AG04449 (cell line): Measurements from ENCODE around the gene ATG7.

Experiments used
- CTCF ChIA-PET: fragments of 350-600 bp; formaldehyde crosslinking; extraction: SDS; loops from one replicate; lab custom pipeline; 2021; ENCODE audit warnings: antibody characterized with exemption; lab: Yijun Ruan, JAX
- POLR2A ChIA-PET: fragments of 400-600, 350-600 bp; formaldehyde crosslinking; extraction: SDS; loops from one replicate; lab custom pipeline; 2020; ENCODE audit warnings: antibody characterized with exemption, inconsistent platforms; lab: Yijun Ruan, JAX
- DNase-seq: peaks from one replicate; pipeline ENCODE4 v3.0.0-alpha.2; 2010; ENCODE audit warnings: low read depth, low spot score
- H3K4me3 ChIP-seq: 2 replicates; pipeline ENCODE4 v1.5.1; 2011; ENCODE audit warnings: low read depth, mild to moderate bottlenecking, control low read depth, low read length
- TF ChIP-seq, protein P1 (sequence below): IDR thresholded peaks from one replicate; pipeline ENCODE4 v1.5.1; 2011; ENCODE audit warnings: mild to moderate bottlenecking, moderate library complexity, low read length, control low read depth, inconsistent platforms; ENCODE audit not compliant: insufficient read depth; ENCODE audit errors: missing control alignments

ATG7 gene

DNA sequence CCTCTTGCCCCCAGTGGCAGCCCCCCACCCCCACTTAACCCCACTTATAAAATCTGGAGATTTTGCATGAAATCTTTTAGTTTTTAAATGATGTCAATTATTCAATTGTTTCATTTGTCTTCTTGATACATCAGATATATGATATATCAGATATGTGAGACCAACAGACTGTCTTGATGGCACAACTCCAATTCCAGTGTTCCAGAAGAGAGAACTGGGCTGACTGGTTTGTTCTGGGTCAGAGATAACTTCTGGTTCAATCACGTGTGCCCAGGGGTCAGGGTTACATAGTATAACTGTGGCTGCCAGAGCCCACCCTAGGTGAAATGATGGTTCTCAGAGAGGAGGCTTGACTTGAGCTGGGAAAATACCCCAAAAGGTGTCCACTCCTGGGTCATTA is 32.4 kb upstream of the ATG7 start:
- H3K4me3 ChIP-seq, result no peak overlapping the region
- CTCF ChIA-PET, result interaction anchor here (1.0 to 2.2 kb wide), 5 partner anchors 47 to 179 kb away, joined by 3 to 9 read pairs (median 5); partner anchors contain the start of gene HRH1
- TF ChIP-seq, protein P1, sequence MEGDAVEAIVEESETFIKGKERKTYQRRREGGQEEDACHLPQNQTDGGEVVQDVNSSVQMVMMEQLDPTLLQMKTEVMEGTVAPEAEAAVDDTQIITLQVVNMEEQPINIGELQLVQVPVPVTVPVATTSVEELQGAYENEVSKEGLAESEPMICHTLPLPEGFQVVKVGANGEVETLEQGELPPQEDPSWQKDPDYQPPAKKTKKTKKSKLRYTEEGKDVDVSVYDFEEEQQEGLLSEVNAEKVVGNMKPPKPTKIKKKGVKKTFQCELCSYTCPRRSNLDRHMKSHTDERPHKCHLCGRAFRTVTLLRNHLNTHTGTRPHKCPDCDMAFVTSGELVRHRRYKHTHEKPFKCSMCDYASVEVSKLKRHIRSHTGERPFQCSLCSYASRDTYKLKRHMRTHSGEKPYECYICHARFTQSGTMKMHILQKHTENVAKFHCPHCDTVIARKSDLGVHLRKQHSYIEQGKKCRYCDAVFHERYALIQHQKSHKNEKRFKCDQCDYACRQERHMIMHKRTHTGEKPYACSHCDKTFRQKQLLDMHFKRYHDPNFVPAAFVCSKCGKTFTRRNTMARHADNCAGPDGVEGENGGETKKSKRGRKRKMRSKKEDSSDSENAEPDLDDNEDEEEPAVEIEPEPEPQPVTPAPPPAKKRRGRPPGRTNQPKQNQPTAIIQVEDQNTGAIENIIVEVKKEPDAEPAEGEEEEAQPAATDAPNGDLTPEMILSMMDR, result no peak
- DNase-seq, result no peak
- POLR2A ChIA-PET, result no interaction called here

DNA sequence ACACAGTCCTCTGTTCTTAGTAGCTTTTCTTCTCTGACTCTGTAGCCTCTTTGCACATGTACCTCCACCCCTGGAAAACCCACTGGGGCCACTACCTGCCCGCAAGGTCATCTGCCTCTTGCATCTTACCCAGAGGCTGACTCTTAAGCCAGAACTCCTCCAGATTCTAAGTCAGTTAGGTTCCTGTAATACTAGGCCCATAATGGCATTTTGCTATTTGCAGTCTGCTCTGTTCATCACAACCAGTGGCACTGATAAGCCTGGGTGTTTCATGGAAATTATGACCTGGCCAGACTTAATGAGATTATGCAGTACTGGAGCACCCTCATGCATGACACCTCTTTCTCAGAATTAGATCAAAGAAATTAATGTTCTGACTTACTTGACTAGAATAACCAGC is 31.7 kb upstream of the ATG7 start:
- POLR2A ChIA-PET, result no interaction called here
- CTCF ChIA-PET, result interaction anchor here (1.0 to 1.5 kb wide), 3 partner anchors 46 to 94 kb away, joined by 3 to 7 read pairs (median 4); no protein-coding TSS in a partner anchor
- TF ChIP-seq, protein P1, result no peak

DNA sequence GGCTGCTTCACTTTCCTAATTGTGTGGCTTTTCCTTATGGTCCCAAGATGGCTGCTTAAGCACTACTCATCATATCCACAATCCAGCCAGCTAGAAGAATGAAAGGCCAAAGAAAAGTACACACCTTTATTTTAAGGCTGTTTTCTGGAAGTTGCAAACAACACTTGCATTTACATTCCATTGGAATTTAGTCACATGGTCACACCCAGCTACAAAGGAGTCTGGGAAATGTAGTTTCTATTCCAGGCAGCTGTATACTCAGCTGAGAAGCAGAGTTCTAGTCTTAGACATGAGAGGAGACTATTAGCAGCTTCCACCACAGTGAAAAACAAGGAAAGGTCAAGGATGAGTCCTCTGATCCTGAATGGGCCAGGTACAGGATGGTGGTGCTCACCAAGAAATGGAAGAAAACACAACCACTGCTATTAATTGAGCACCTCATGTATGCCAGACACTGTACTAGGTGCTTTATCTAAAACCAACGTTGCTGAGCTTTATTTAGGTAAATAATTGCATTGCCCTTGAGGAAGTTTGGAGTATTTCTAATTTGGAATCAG is 28.0 kb upstream of the ATG7 start:
- DNase-seq, result no peak
- POLR2A ChIA-PET, result interaction anchor here (0.6 to 0.7 kb wide), 2 partner anchors 41 to 1576 kb away, joined by 3 read pairs; no protein-coding TSS in a partner anchor
- TF ChIP-seq, protein P1, result no peak
- CTCF ChIA-PET, result interaction anchor here (1.0 to 2.6 kb wide), 4 partner anchors 8 to 91 kb away, joined by 3 to 7 read pairs (median 4); no protein-coding TSS in a partner anchor
- H3K4me3 ChIP-seq, result no peak overlapping the region

More for the DNA sequence above, 31.7 kb upstream of the ATG7 start:
- DNase-seq, result no peak
- no peak overlapping the region for H3K4me3 ChIP-seq

DNA sequence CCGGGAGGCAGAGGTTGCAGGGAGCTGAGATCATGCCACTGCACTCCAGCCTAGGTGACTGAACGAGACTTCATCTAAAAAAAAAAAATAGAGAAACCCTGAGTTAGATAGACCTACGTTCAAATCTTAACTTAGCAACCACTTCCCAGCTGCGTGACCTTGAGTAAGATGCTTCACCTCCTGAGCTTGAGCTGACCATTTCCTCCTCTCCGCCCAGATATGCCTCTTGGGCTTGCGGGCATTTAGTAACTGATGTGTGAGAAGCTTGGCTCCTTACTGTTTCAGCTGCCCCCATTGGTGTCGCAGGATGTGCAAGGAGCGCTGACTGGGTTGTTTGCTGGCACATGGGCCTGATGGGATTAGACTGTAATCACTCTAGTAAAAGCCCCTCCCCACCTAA is 26.9 kb upstream of the ATG7 start:
- DNase-seq, result no peak
- POLR2A ChIA-PET, result no interaction called here
- no peak overlapping the region for H3K4me3 ChIP-seq
- TF ChIP-seq, protein P1, result no peak
- CTCF ChIA-PET, result interaction anchor here (1.0 to 2.6 kb wide), 2 partner anchors 9 to 90 kb away, joined by 3 to 7 read pairs; no protein-coding TSS in a partner anchor

DNA sequence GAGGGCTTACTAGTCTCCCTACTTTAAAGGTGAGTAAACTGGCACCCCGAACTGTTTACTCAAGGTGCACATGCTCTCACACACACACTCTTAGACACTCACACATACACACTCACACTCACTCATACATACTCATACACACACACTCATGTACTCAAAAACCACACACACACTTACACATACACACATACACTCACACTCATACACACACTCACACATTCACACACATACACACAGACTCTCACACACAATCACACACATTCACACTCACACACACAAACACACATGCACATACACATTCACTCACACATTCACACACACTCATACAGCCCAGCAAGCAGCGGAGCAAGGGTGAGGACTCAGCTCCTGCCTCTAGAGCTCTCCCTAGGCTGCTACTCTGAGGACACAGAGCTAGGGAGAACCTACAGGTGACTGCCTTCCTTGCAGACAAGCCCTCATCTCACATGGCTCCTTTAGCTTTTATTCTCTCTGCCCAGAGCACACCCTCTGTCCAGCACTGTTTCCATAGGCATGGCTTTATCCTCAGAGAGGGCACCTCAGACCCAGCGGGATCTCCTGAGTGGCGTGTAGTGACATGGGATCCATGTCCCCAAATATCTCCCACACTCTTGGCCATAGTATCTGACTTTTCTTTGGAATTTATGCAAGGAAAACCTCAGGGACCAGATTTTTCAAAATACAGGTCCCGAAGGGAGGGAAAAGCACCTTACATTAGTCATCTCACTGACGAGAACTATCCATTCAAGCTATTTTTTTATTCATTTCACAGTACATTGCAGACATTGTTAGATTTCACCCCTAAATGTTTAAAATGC is 26.2 kb upstream of the ATG7 start:
- ChIA-PET CTCF (interaction anchor here (1.3 to 2.6 kb wide), 2 partner anchors 10 to 89 kb away, joined by 6 to 7 read pairs; no protein-coding TSS in a partner anchor), POLR2A (no interaction called here)
- DNase-seq, result no peak
- TF ChIP-seq, protein P1, result no peak
- H3K4me3 ChIP-seq, result no peak overlapping the region

DNA sequence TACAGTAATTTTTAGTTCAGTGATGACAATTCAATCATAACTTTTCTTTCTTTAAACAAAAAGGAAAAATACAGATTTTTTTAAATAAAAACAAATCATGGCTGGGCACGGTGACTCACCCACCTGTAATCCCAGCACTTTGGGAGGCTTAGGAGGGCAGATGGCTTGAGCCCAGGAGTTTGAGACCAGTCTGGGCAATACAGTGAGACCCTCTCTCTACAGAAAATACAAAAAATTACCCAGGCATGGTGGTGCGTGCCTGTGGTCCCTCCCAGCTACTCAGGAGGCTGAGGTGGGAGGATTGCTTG is 25.6 kb upstream of the ATG7 start:
- TF ChIP-seq, protein P1, result no peak
- ChIA-PET POLR2A (no interaction called here), CTCF (interaction anchor here (1.3 to 2.6 kb wide), 2 partner anchors 10 to 89 kb away, joined by 6 to 7 read pairs; no protein-coding TSS in a partner anchor)
- H3K4me3 ChIP-seq, result no peak overlapping the region
- DNase-seq, result no peak
